Measurements from ENCODE around the gene SDHC. TPM values are rescaled to one million over a fixed set of nuclear protein-coding genes. Genes with fewer than 3 reads are reported as not detected.

SDHC gene
- total RNA-seq, result 100 to 1,000 TPM in 1 of 2 donors, 10 to 100 TPM in 1; 44.3 to 116 TPM
- 100 to 1,000 TPM in 1 of 2 donors, 10 to 100 TPM in 1; 77.7 to 247 TPM for polyA plus RNA-seq

- peak; percentile 87 for DNase-seq (ENCODE audit: low spot score)
- peak within 1 kb of the TSS; percentile 79 to 93 (median 81) for H3K4me3 ChIP-seq (ENCODE audit: low read depth in 1 of 3, low read length in 3 of 3)
- peak within 1 kb of the TSS; percentile 82 to 96 for H3K9ac ChIP-seq (ENCODE audit: low read depth in 1 of 2, low read length in 2 of 2)
- peak within 1 kb of the TSS; percentile 86 to 97 for H3K27ac ChIP-seq (ENCODE audit: low read depth in 1 of 2, low read length in 2 of 2)
- TF ChIP-seq RXRA (IDR thresholded peaks at IDR 0.05), result peak; percentile 14 to 32
- TF ChIP-seq YY1 (IDR thresholded peaks at IDR 0.05), result peak; percentile 99
- peak; percentile 84 to 94 for TF ChIP-seq GABPA (IDR thresholded peaks at IDR 0.05 in 1 of 2, conservative IDR thresholded peaks at IDR 0.05 in 1 of 2)
- peak; percentile 79 for TF ChIP-seq TAF1 (conservative IDR thresholded peaks at IDR 0.05)
- TF ChIP-seq CTCF (IDR thresholded peaks at IDR 0.05; ENCODE audit: low read depth, low read length, missing input control), result peak; percentile 21
- no peak for TF ChIP-seq HNF4G (IDR thresholded peaks at IDR 0.05)
- TF ChIP-seq MAX (IDR thresholded peaks at IDR 0.05), result no peak
- peak; percentile 41 for TF ChIP-seq SP1 (IDR thresholded peaks at IDR 0.05)
- peak; percentile 17 for TF ChIP-seq ATF3 (IDR thresholded peaks at IDR 0.05)
- TF ChIP-seq RAD21 (IDR thresholded peaks at IDR 0.05), result peak in 1 of 2 donors; percentile 49
- TF ChIP-seq FOXA2 (IDR thresholded peaks at IDR 0.05), result no peak
- no peak for TF ChIP-seq FOXA1 (IDR thresholded peaks at IDR 0.05)
- peak; percentile 5 to 20 for TF ChIP-seq HNF4A (conservative IDR thresholded peaks at IDR 0.05)
- peak in 1 of 2 donors; percentile 63 for TF ChIP-seq EGR1 (IDR thresholded peaks at IDR 0.05; ENCODE audit: low read depth in 2 of 2)
- no peak for TF ChIP-seq NR2F2 (IDR thresholded peaks at IDR 0.05)
- no peak for TF ChIP-seq ZBTB33 (IDR thresholded peaks at IDR 0.05)
- no peak for TF ChIP-seq JUND (IDR thresholded peaks at IDR 0.05)
- TF ChIP-seq REST (IDR thresholded peaks at IDR 0.05), result peak; percentile 79
- under 1% methylated on average over 45 of the region's 45 CpGs for WGBS
- H3K27me3 ChIP-seq (ENCODE audit: control insufficient read depth in 4 of 4, insufficient read depth in 4 of 4, low read length in 3 of 4), result no peaks in the 10 kb centered on the region
- peaks cover 7 to 35% (median 23%) of the 10 kb centered on the region in 4 donors for H3K4me1 ChIP-seq (ENCODE audit: control insufficient read depth in 4 of 4, insufficient read depth in 4 of 4, low read length in 3 of 4)
- H3K36me3 ChIP-seq (ENCODE audit: control insufficient read depth in 4 of 4, insufficient read depth in 3 of 4, low read depth in 1 of 4, low read length in 3 of 4), result no peaks in the 10 kb centered on the region
- H3K9me3 ChIP-seq (ENCODE audit: control insufficient read depth in 4 of 4, low read length in 3 of 4), result no peaks in the 10 kb centered on the region
Observed at GRCh38 chr1:161314201-161314981, at the start of gene SDHC. SDHC (plus strand) TSS chr1:161314381; CDS start chr1:161314406, 25 bp downstream.

Data from liver (tissue), 9 donors.